Neural progenitor cell (in vitro differentiated cells): Measurements from ENCODE around the gene NSD1. TPM values are rescaled to one million over a fixed set of nuclear protein-coding genes. Genes with fewer than 3 reads are reported as not detected.
"Not testable (repeated sequence)": the region's sequence is repeated elsewhere in the genome, so short reads cannot be mapped to it uniquely, and the experiment has no call there.

Source experiments
- DNase-seq: peaks from one replicate; pipeline ENCODE4 v3.0.0-alpha.2; 2016; ENCODE audit warnings: low spot score
- H2AFZ ChIP-seq: fragments of 200-600 bp; sonication (generic); replicated peaks from 2 replicates; pipeline ENCODE4 v1.6.1; 2016; ENCODE audit warnings: antibody characterized with exemption
- H3F3A ChIP-seq: fragments of 200-600 bp; sonication (generic); 2 replicates; pipeline ENCODE4 v1.6.1; 2016; ENCODE audit warnings: antibody characterized with exemption, low read depth
- H3K27ac ChIP-seq: fragments of 200-600 bp; sonication (generic); 2 replicates; pipeline ENCODE4 v1.5.1; 2016; ENCODE audit warnings: mild to moderate bottlenecking
- H3K27me3 ChIP-seq: fragments of 200-600 bp; sonication (generic); 2 replicates; pipeline ENCODE4 v1.6.1; 2016; ENCODE audit warnings: mild to moderate bottlenecking, moderate library complexity
- H3K36me3 ChIP-seq: fragments of 200-600 bp; sonication (generic); 2 replicates; pipeline ENCODE4 v1.5.1; 2016
- H3K4me1 ChIP-seq: fragments of 200-600 bp; sonication (generic); 2 replicates; pipeline ENCODE4 v1.6.1; 2016; ENCODE audit warnings: mixed run types
- H3K4me2 ChIP-seq: fragments of 200-600 bp; sonication (generic); 2 replicates; pipeline ENCODE4 v1.6.1; 2016
- H3K4me3 ChIP-seq: fragments of 200-600 bp; sonication (generic); 2 replicates; pipeline ENCODE4 v1.5.1; 2016
- H3K79me2 ChIP-seq: fragments of 200-600 bp; sonication (generic); 2 replicates; pipeline ENCODE4 v1.6.1; 2016; ENCODE audit warnings: low read depth
- H3K9ac ChIP-seq: fragments of 200-600 bp; sonication (generic); 2 replicates; pipeline ENCODE4 v1.6.1; 2016
- H3K9me3 ChIP-seq: fragments of 200-600 bp; sonication (generic); 2 replicates; pipeline ENCODE4 v1.5.1; 2016; ENCODE audit warnings: low read depth
- H4K20me1 ChIP-seq: fragments of 200-600 bp; sonication (generic); 2 replicates; pipeline ENCODE4 v1.6.1; 2016; ENCODE audit warnings: low read depth
- H3K27ac Mint-ChIP-seq: 3 replicates; pipeline ENCODE4 v1.8.0; 2021; ENCODE audit warnings: mixed read lengths
- H3K27me3 Mint-ChIP-seq: 2 replicates; pipeline ENCODE4 v1.8.0; 2022; ENCODE audit warnings: low read depth, mild to moderate bottlenecking, inconsistent platforms, moderate library complexity, mixed read lengths; ENCODE audit not compliant: insufficient read depth
- H3K36me3 Mint-ChIP-seq: 3 replicates; pipeline ENCODE4 v1.8.0; 2021; ENCODE audit warnings: mixed read lengths
- H3K4me1 Mint-ChIP-seq: 3 replicates; pipeline ENCODE4 v1.8.0; 2021; ENCODE audit warnings: mixed read lengths
- H3K4me3 Mint-ChIP-seq: 3 replicates; pipeline ENCODE4 v1.8.0; 2021; ENCODE audit warnings: mild to moderate bottlenecking, moderate library complexity, mixed read lengths
- H3K9me3 Mint-ChIP-seq: 3 replicates; pipeline ENCODE4 v1.8.0; 2020; ENCODE audit warnings: mixed read lengths
- CTCF ChIP-seq: fragments of 200-600 bp; sonication (generic); IDR thresholded peaks from 2 replicates; pipeline ENCODE4 v1.5.1; 2017; ENCODE audit warnings: antibody characterized with exemption, mild to moderate bottlenecking
- EZH2 ChIP-seq: fragments of 200-600 bp; sonication (generic); IDR thresholded peaks from 2 replicates; pipeline ENCODE4 v1.6.1; 2017; ENCODE audit warnings: antibody characterized with exemption, mild to moderate bottlenecking, moderate library complexity
- EZH2phosphoT487 ChIP-seq: fragments of 200-600 bp; sonication (generic); IDR thresholded peaks from 2 replicates; pipeline ENCODE4 v1.6.1; 2017; ENCODE audit warnings: antibody characterized with exemption
- total RNA-seq: library from RNA; depleted of rRNA; stranded (reverse); fragments of >200 nt; gene quantifications from 2 replicates; pipeline ENCODE4 v1.2.3, GENCODE V29; 2015; ENCODE audit warnings: low replicate concordance

The NSD1 gene
- total RNA-seq, 1 donor from 2014 or later = 114 TPM

DNA sequence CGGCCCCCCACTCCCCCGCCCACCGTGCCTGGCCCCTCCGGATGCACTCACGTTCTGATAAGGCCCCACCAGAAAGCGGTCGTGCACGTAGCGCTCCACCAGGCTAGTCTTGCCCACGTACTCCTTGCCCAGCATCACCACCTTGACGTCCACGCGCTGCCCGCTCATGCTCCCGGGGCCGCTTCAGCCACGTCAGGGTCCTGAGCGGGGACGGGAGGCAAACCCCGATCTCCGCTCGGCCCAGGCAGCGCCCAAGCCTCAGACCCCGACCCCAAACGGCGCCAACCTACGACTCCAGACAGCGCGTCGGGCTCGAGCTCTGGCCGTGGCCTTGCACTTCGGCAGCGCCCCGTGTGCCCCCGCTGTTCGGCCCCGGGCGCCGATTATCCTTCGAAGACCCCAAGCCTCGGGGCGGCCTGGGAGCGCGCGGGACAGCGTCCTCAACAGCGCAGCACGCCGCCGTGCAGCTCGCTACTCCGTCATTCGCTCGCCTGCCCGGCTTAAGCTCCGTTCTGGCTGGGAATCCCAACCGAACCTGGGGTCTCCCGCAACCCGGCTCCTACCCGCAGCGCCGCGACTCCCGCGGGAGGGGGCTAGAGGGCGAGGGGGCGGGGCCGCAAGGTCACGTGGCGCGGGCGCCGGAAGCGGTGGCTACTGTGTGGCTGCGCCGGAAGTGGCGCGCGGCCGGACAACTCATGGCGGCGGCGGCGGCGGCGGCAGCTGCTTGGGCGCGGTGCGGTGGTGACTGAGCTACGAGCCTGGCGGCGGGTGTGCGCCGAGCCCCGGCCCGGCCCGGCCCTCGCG lies 169.8 kb downstream of the NSD1 start, which contains the start of the genes PRELID1 and RAB24:
TSS of gene PRELID1 (plus strand) at position 679 of the 804 bp plus-strand sequence. CDS start 187 bp downstream, outside the sequence.
TSS of gene RAB24 (minus strand) at position 599 of the 804 bp plus-strand sequence. CDS start at position 168, 431 bp downstream.
- Histone ChIP-seq H2AFZ (peak within 1 kb of the TSS; percentile 81), H3K9me3 (no peaks in the 10 kb centered on the region), H4K20me1 (peaks cover 54% of the 10 kb centered on the region), H3K4me3 (peak within 1 kb of the TSS; percentile 96), H3K27ac (no peak within 1 kb of the TSS), H3K27me3 (peaks cover 7% of the 10 kb centered on the region), H3K4me2 (peak within 1 kb of the TSS; percentile 88), H3F3A (peaks cover 50% of the 10 kb centered on the region), H3K9ac (peak within 1 kb of the TSS; percentile 90), H3K36me3 (no peaks in the 10 kb centered on the region), H3K4me1 (no peaks in the 10 kb centered on the region), H3K79me2 (peaks cover 22% of the 10 kb centered on the region)
- peaks cover 24% of the 10 kb centered on the region for H3K36me3 Mint-ChIP-seq
- DNase-seq = peak; percentile 97
- TF ChIP-seq EZH2phosphoT487 = no peak
- TF ChIP-seq CTCF = peak; percentile 49
- peak; percentile 49 for TF ChIP-seq EZH2
- H3K27ac Mint-ChIP-seq = peak within 1 kb of the TSS; percentile 2
- no peaks in the 10 kb centered on the region for H3K9me3 Mint-ChIP-seq
- H3K4me1 Mint-ChIP-seq = peaks cover 27% of the 10 kb centered on the region
- peak within 1 kb of the TSS; percentile 93 for H3K4me3 Mint-ChIP-seq
- peaks cover 2% of the 10 kb centered on the region for H3K27me3 Mint-ChIP-seq

DNA sequence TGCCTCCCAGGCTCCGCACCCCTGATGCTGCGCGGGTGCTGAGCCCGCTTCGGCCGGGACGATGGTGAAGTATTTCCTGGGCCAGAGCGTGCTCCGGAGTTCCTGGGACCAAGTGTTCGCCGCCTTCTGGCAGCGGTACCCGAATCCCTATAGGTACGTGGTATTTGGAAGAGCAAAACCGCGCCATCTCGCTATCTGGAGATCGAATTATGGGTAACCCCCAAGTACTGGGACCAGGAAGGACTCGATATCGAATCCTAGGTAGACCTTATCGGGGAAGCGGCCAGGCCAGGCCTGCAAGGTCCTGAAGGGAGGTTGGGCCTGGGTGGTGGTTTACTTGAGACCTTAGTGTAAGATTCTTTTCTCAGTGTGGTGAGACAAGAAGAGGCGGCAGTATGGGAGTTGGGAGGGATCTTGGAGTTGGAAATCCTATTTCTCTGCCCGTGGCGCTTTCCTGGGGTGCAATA lies 170.4 kb downstream of the NSD1 start:
- Mint-ChIP-seq H3K27me3 (no peaks in the 10 kb centered on the region), H3K4me1 (peaks cover 30% of the 10 kb centered on the region), H3K36me3 (peaks cover 25% of the 10 kb centered on the region), H3K27ac (peak overlapping the region; percentile 2), H3K4me3 (peak overlapping the region; percentile 93), H3K9me3 (no peaks in the 10 kb centered on the region)
- Histone ChIP-seq H3K36me3 (no peaks in the 10 kb centered on the region), H3K27me3 (peaks cover 7% of the 10 kb centered on the region), H3K27ac (no peak overlapping the region), H3K4me3 (peak overlapping the region; percentile 96), H3F3A (peaks cover 44% of the 10 kb centered on the region), H3K4me2 (peak overlapping the region; percentile 88), H3K9me3 (no peaks in the 10 kb centered on the region), H4K20me1 (peaks cover 48% of the 10 kb centered on the region), H3K9ac (peak overlapping the region; percentile 90), H2AFZ (peak overlapping the region; percentile 81), H3K4me1 (no peaks in the 10 kb centered on the region), H3K79me2 (peaks cover 22% of the 10 kb centered on the region)
- no peak for TF ChIP-seq EZH2
- TF ChIP-seq EZH2phosphoT487 = no peak
- no peak for TF ChIP-seq CTCF
- no peak for DNase-seq

- H3F3A ChIP-seq = peaks cover 38% of the 10 kb centered on the region
- no peaks in the 10 kb centered on the region for H3K9me3 Mint-ChIP-seq
- no peak for DNase-seq
- peaks cover 32% of the 10 kb centered on the region for H3K4me1 Mint-ChIP-seq
- H2AFZ ChIP-seq = no peak overlapping the region
- no peak overlapping the region for H3K27ac ChIP-seq
- H3K9ac ChIP-seq = peak overlapping the region; percentile 90
- H3K36me3 ChIP-seq = no peaks in the 10 kb centered on the region
- no peaks in the 10 kb centered on the region for H3K27me3 Mint-ChIP-seq
- peaks cover 7% of the 10 kb centered on the region for H3K27me3 ChIP-seq
- no peaks in the 10 kb centered on the region for H3K9me3 ChIP-seq
- H3K4me3 Mint-ChIP-seq = peak overlapping the region; percentile 93
- H3K36me3 Mint-ChIP-seq = peaks cover 26% of the 10 kb centered on the region
- H3K27ac Mint-ChIP-seq = peak overlapping the region; percentile 2
- peaks cover 22% of the 10 kb centered on the region for H3K79me2 ChIP-seq
- peak overlapping the region; percentile 88 for H3K4me2 ChIP-seq
- peaks cover 48% of the 10 kb centered on the region for H4K20me1 ChIP-seq
- TF ChIP-seq EZH2 (no peak), CTCF (no peak), EZH2phosphoT487 (no peak)
- H3K4me1 ChIP-seq = no peaks in the 10 kb centered on the region
- peak overlapping the region; percentile 96 for H3K4me3 ChIP-seq
Measured at GRCh38 chr5:177304392-177305119, 171.0 kb downstream of the NSD1 start.

DNA sequence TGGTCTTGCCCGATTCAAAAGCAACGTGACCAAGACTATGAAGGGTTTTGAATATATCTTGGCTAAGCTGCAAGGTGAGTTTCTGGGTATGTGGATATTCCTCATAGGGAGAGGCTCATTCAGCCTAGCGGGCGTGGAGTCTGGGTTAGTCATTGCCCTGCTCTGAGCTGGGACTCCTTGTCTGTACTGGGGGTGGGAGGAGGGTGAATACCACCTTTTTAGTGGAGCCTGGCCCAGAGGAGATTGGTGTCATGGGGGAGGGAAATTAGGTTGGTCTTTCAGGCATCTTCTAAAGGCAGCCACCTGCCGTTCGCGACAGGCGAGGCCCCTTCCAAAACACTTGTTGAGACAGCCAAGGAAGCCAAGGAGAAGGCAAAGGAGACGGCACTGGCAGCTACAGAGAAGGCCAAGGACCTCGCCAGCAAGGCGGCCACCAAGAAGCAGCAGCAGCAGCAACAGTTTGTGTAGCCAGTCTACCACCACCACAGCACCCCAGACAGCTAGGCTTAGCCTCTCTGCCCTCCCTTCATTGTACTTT lies 172.6 kb downstream of the NSD1 start:
- peaks cover 22% of the 10 kb centered on the region for H3K79me2 ChIP-seq
- Mint-ChIP-seq H3K4me3 (peak overlapping the region; percentile 78), H3K36me3 (peaks cover 23% of the 10 kb centered on the region), H3K4me1 (peaks cover 36% of the 10 kb centered on the region)
- H3K4me3 ChIP-seq, H3K4me2 ChIP-seq, H3K27me3 ChIP-seq, DNase-seq, H3K27ac ChIP-seq, H2AFZ ChIP-seq, H3K36me3 ChIP-seq, H3K9ac ChIP-seq, H3K27ac Mint-ChIP-seq, H3K9me3 ChIP-seq, H3K9me3 Mint-ChIP-seq, H3K27me3 Mint-ChIP-seq: not testable (repeated sequence)
- peaks cover 29% of the 10 kb centered on the region for H3F3A ChIP-seq
- H3K4me1 ChIP-seq = peaks cover 12% of the 10 kb centered on the region
- peaks cover 52% of the 10 kb centered on the region for H4K20me1 ChIP-seq
